HEK293T (cell line): Measurements from ENCODE around the gene ACADS.

Experiments used
- ARNT ChIP-seq: fragments of 450-650 bp; IDR thresholded peaks from 2 replicates; pipeline ENCODE4 v1.6.1; 2017; ENCODE audit warnings: mild to moderate bottlenecking
- BHLHE40 ChIP-seq: fragments of 450-650 bp; IDR thresholded peaks from 2 replicates; pipeline ENCODE4 v1.6.1; 2016; ENCODE audit warnings: mild to moderate bottlenecking, moderate library complexity, borderline replicate concordance
- ELF4 ChIP-seq: fragments of 450-650 bp; IDR thresholded peaks from 2 replicates; pipeline ENCODE4 v1.6.1; 2017; ENCODE audit warnings: antibody characterized with exemption
- FOXA1 ChIP-seq: fragments of 450-650 bp; IDR thresholded peaks from 2 replicates; pipeline ENCODE4 v1.6.1; 2016; ENCODE audit warnings: mild to moderate bottlenecking
- FOXK2 ChIP-seq: fragments of 450-650 bp; IDR thresholded peaks from 2 replicates; pipeline ENCODE4 v1.6.1; 2016; ENCODE audit warnings: mild to moderate bottlenecking
- HDGF ChIP-seq: fragments of 450-650 bp; IDR thresholded peaks from 2 replicates; pipeline ENCODE4 v1.6.1; 2017; ENCODE audit warnings: antibody characterized with exemption, borderline replicate concordance
- L3MBTL2 ChIP-seq: fragments of 450-650 bp; conservative IDR thresholded peaks from 2 replicates; pipeline ENCODE4 v1.6.1; 2016; ENCODE audit warnings: mild to moderate bottlenecking
- NFRKB ChIP-seq: fragments of 450-650 bp; IDR thresholded peaks from 2 replicates; pipeline ENCODE4 v1.6.1; 2016; ENCODE audit warnings: mild to moderate bottlenecking, moderate library complexity
- SP1 ChIP-seq: fragments of 450-650 bp; IDR thresholded peaks from 2 replicates; pipeline ENCODE4 v1.6.1; 2017
- SUZ12 ChIP-seq: fragments of 450-650 bp; IDR thresholded peaks from 2 replicates; pipeline ENCODE4 v1.6.1; 2016; ENCODE audit warnings: mild to moderate bottlenecking
- TARDBP ChIP-seq: fragments of 450-650 bp; IDR thresholded peaks from 2 replicates; pipeline ENCODE4 v1.6.1; 2016
- ZNF384 ChIP-seq: fragments of 450-650 bp; IDR thresholded peaks from 2 replicates; pipeline ENCODE4 v1.6.1; 2016

DNA sequence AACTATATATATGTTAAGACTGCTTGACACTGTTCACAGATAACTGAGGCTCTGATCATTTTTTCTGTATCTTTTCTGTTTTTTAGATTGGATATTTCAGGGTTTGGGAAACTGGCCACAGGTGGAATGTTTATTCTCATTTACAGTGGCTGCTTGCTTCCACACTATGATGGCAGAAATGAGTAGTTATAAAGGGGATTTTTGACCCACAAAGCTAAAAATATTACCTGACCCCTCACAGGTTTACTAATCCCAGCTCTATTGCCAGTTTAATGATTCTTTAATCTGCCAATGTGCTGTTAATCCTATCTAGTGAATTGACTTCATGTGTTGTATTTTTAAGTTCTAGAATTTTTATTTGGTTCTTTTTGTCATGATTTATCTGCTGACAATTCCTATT is 29.6 kb downstream of the ACADS start:
- TF ChIP-seq SP1 (no peak), L3MBTL2 (no peak), FOXA1 (no peak), ZNF384 (no peak), SUZ12 (no peak), TARDBP (no peak), NFRKB (no peak), ELF4 (no peak), ARNT (no peak), BHLHE40 (no peak), FOXK2 (no peak), HDGF (no peak)
